T-helper 2 cell (primary cell): ENCODE results near the gene CRPPA.
"Not testable (repeated sequence)": the region's sequence is repeated elsewhere in the genome, so short reads cannot be mapped to it uniquely, and the experiment has no call there.

Source experiments
- DNase-seq, 5 experiments: peaks; one replicate each; pipeline versions ENCODE4 v3.0.0 to v3.0.0-alpha.2; 2012 to 2022
- total RNA-seq, 2 donors: gene quantifications; one replicate each; lab custom pipeline; 2026; lab: John Stamatoyannopoulos, UW

CRPPA gene
- 1.5 to 1.9 reads per million in 2 donors for total RNA-seq

- DNase-seq, result peak in 1 of 5 experiments; percentile 15
Measured at GRCh38 chr7:16421333-16422102, at the start of gene CRPPA. Gene CRPPA (minus strand): TSS chr7:16421538. CDS start chr7:16421322, 216 bp downstream.

- no peak for DNase-seq
Measured at GRCh38 chr7:16465469-16466361, 44.4 kb upstream of the CRPPA start, which contains the start of gene SOSTDC1. Gene SOSTDC1 (minus strand): TSS chr7:16465738. CDS start chr7:16465668, 70 bp downstream.

GRCh38 chr7:16463949-16464715, 42.8 kb upstream of the CRPPA start:
- no peak for DNase-seq

GRCh38 chr7:16463520-16463919, 42.2 kb upstream of the CRPPA start:
- DNase-seq, result no peak

- no peak for DNase-seq
Measured at GRCh38 chr7:16462431-16462889, 41.1 kb upstream of the CRPPA start.

GRCh38 chr7:16460789-16461493, 39.6 kb upstream of the CRPPA start:
- no peak for DNase-seq

- not testable (repeated sequence) for DNase-seq
Measured at GRCh38 chr7:16456303-16456702, 35.0 kb upstream of the CRPPA start.

GRCh38 chr7:16455591-16455990, 34.3 kb upstream of the CRPPA start:
- no peak for DNase-seq

- DNase-seq, result no peak
Measured at GRCh38 chr7:16450366-16450765, 29.0 kb upstream of the CRPPA start.

GRCh38 chr7:16447876-16448275, 26.5 kb upstream of the CRPPA start:
- DNase-seq, result no peak

- no peak for DNase-seq
Measured at GRCh38 chr7:16446508-16446907, 25.2 kb upstream of the CRPPA start.

GRCh38 chr7:16443871-16444270, 22.5 kb upstream of the CRPPA start:
- DNase-seq, result not testable (repeated sequence)

- DNase-seq, result no peak
Measured at GRCh38 chr7:16438988-16439387, 17.6 kb upstream of the CRPPA start.

GRCh38 chr7:16436306-16436705, 15.0 kb upstream of the CRPPA start:
- no peak for DNase-seq

- DNase-seq, result no peak
Measured at GRCh38 chr7:16433568-16434122, 12.3 kb upstream of the CRPPA start.

GRCh38 chr7:16432425-16432731, 11.0 kb upstream of the CRPPA start:
- DNase-seq, result no peak

- peak in 1 of 5 experiments; percentile 13 for DNase-seq
Measured at GRCh38 chr7:16431646-16432424, 10.5 kb upstream of the CRPPA start.

- DNase-seq, result no peak
Measured at GRCh38 chr7:16430133-16430532, 8.8 kb upstream of the CRPPA start.

GRCh38 chr7:16428672-16429071, 7.3 kb upstream of the CRPPA start:
- DNase-seq, result no peak

GRCh38 chr7:16428182-16428581, 6.8 kb upstream of the CRPPA start:
- DNase-seq, result no peak

- no peak for DNase-seq
Measured at GRCh38 chr7:16423761-16424160, 2.4 kb upstream of the CRPPA start.
